Activated CD8-positive, alpha-beta T cell treated with anti-CD3 and anti-CD28 coated beads, Interleukin-2, amount 10 ng/mL, durations not matched to agents 7 days and 5 days (primary cell): ENCODE data around the gene SLC13A3. TPM values are rescaled to one million over a fixed set of nuclear protein-coding genes. Genes with fewer than 3 reads are reported as not detected.
A peak's percentile ranks its signal among the peaks of the same experiment; 100 is the strongest.

Source experiments
- ATAC-seq: fragments of 150-1000 bp; cut with Tn5 transposase; one replicate; pipeline ENCODE4 v1.10.0; 2021; ENCODE audit warnings: moderate library complexity
- CTCF ChIA-PET: fragments of 350-600 bp; sonication (Branson Sonifier 250); formaldehyde crosslinking; loops from one replicate; lab custom pipeline; 2021; ENCODE audit warnings: antibody characterized with exemption; lab: Charles Lee
- POLR2A ChIA-PET: fragments of 350-600 bp; sonication (Branson Sonifier 250); formaldehyde crosslinking; loops from one replicate; lab custom pipeline; 2021; ENCODE audit warnings: antibody characterized with exemption; lab: Charles Lee
- DNase-seq: peaks from one replicate; pipeline ENCODE4 v3.0.0-alpha.2; 2020
- H3K27ac Mint-ChIP-seq: one replicate; pipeline ENCODE4 v1.8.0; 2021; ENCODE audit warnings: mild to moderate bottlenecking, mixed read lengths
- H3K27me3 Mint-ChIP-seq: one replicate; pipeline ENCODE4 v1.8.0; 2021; ENCODE audit warnings: low read depth, mixed read lengths
- H3K36me3 Mint-ChIP-seq: one replicate; pipeline ENCODE4 v1.8.0; 2021; ENCODE audit warnings: low read depth, mixed read lengths
- H3K4me1 Mint-ChIP-seq: one replicate; pipeline ENCODE4 v1.8.0; 2021; ENCODE audit warnings: low read depth, mixed read lengths
- H3K4me3 Mint-ChIP-seq: one replicate; pipeline ENCODE4 v1.8.0; 2021; ENCODE audit warnings: mild to moderate bottlenecking, mixed read lengths
- H3K9me3 Mint-ChIP-seq: one replicate; pipeline ENCODE4 v1.8.0; 2022; ENCODE audit warnings: mixed read lengths; ENCODE audit not compliant: insufficient read depth
- total RNA-seq, 2 experiments: library from RNA; stranded (reverse); gene quantifications; one replicate each; pipeline ENCODE4 v1.2.3, GENCODE V29; 2021

The SLC13A3 gene
- total RNA-seq, 2 experiments from 2014 or later: not detected

DNA sequence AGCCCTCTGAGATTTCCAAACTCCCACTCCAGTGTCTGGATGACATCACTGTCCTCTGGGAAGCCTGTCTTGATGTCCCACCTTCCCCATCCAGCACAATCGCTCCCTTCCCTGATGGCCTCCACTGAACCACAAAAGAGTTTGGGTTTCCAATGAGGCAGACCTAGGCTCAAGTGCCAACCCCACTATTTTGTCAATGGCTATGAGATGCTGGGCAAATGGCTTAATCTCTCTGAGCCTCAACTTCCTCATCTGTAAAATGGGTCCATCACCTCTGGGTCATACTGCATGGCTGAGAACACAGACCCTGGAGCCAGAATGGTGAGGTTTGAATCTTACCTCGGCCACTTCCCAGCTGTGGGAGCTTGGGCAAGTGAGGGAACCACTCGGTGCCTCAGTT, 11.7 kb downstream of the SLC13A3 start:
- peaks cover 14% of the 10 kb centered on the region for H3K27me3 Mint-ChIP-seq
- no peaks in the 10 kb centered on the region for H3K4me1 Mint-ChIP-seq
- H3K4me3 Mint-ChIP-seq: no peak overlapping the region
- ChIA-PET POLR2A (no interaction called here), CTCF (no interaction called here)
- H3K9me3 Mint-ChIP-seq: no peaks in the 10 kb centered on the region
- H3K36me3 Mint-ChIP-seq: no peaks in the 10 kb centered on the region
- DNase-seq: no peak
- ATAC-seq: no peak
- H3K27ac Mint-ChIP-seq: no peak overlapping the region

DNA sequence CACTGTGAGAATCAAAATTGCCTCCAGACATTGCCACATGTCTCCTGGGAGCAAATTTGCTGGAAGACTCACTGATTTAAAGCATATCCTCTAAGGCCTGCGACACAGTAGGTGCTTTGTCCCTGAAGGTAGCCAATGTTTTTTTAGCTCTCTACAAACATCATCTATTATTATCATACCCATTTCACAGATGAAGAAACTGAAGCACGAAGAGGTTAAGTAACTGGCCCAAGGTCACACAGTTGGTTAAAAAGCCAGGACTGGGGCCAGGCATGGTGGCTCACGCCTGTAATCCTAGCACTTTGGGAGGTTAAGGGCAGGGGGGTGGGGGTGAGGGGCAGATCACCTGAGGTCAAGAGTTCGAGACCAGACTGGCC, 12.4 kb downstream of the SLC13A3 start:
- Mint-ChIP-seq H3K4me3 (no peak overlapping the region), H3K9me3 (no peaks in the 10 kb centered on the region), H3K27me3 (peaks cover 13% of the 10 kb centered on the region), H3K4me1 (no peaks in the 10 kb centered on the region), H3K36me3 (no peaks in the 10 kb centered on the region), H3K27ac (no peak overlapping the region)
- no peak for DNase-seq
- no peak for ATAC-seq
- POLR2A ChIA-PET: no interaction called here
- CTCF ChIA-PET: no interaction called here

DNA sequence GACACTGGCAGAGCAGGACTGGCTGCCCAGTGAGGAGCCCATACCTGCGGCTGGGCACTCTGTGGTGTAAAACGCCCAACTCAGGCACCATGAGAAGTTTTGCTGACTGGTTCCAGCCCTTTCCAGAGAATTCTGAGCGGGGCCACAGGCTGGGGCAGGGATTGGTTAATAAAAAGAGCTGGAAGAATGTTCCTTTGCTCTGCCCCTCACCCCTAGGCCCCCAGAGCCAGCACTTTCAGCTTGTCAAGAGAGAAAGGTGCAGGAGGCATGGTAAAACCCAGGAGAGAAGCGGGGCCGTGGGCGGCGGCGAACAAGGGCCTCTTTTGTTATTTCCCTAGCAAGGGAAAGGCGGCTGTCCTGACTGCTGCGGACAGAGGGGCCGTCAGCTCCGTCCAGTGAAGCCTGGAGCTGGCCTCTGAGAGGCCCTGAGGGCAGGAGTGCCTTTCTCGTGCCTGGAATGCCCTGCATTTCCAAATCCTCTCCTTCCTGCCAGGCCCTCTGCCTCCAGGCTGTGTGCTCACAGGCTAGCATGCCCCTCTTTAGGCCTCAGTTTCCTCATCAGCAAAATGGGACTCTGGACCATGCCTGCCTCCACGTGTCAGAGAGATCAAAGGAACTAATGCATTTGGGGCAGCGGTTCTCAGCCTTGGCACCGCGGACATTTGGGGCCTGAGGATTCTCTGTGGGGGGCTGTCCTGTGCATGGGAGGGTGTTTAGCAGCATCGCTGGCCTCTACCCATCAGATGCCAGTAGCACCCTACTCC, 12.9 kb downstream of the SLC13A3 start:
- DNase-seq (no peak), ATAC-seq (no peak)
- no peaks in the 10 kb centered on the region for H3K4me1 Mint-ChIP-seq
- no peaks in the 10 kb centered on the region for H3K36me3 Mint-ChIP-seq
- no peak overlapping the region for H3K4me3 Mint-ChIP-seq
- H3K9me3 Mint-ChIP-seq: no peaks in the 10 kb centered on the region
- peaks cover 15% of the 10 kb centered on the region for H3K27me3 Mint-ChIP-seq
- CTCF ChIA-PET: no interaction called here
- no peak overlapping the region for H3K27ac Mint-ChIP-seq
- POLR2A ChIA-PET: no interaction called here

DNA sequence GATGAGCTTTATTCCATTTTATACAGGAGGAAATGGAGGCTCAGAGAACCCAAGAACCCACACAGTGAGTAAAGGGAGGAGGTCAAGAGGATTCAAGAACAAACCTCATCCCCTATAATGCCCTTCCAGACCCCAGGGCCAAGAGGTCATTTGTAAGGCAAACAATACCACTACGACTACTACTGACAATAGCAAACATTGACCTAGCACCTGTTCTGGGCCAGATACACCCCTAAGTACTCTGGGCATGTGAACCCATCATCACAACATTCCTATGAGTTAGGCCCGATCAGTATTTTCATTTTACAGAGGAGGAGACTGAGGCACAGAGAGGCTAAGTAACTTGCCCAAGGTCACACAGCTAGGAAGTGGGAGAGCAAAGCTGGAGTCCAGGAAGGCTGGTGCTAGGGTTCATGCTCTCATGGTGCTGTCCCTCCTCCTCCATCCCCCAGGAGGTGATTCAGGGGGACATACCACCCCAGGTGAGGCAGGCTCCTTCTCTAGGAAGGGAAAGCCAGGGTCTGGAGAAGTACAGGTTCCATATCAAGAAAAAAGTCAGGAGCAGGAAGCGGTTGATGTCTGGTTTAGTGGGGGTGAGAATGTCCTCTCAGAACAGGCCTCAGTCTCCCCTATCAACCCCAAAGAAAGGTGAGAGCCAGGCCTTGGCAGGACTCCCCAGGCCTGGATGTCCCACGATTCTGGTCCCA, 13.7 kb downstream of the SLC13A3 start:
- CTCF ChIA-PET: no interaction called here
- DNase-seq (no peak), ATAC-seq (no peak)
- POLR2A ChIA-PET: no interaction called here
- H3K27ac Mint-ChIP-seq: no peak overlapping the region
- H3K27me3 Mint-ChIP-seq: peaks cover 16% of the 10 kb centered on the region
- H3K36me3 Mint-ChIP-seq: no peaks in the 10 kb centered on the region
- no peak overlapping the region for H3K4me3 Mint-ChIP-seq
- H3K4me1 Mint-ChIP-seq: no peaks in the 10 kb centered on the region
- H3K9me3 Mint-ChIP-seq: no peaks in the 10 kb centered on the region

DNA sequence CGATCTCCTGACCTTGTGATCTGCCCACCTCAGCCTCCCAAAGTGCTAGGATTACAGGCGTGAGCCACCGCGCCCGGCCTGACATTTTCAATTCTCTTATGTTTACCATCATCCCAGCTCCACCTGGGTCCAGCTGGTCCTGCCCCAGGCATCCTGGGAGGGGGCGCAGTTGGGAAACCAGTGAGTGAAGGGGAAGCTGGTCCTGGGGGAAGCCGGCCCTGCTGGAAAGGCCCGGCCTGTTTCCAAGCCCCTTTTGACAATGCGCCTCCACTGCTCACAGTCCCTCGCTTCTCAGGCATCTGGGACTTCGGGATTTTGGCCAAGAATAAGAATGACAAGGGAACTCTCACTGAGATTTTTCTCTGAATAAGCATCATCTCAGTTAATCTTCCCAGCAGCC, 14.2 kb downstream of the SLC13A3 start:
- ChIA-PET CTCF (no interaction called here), POLR2A (no interaction called here)
- Mint-ChIP-seq H3K4me3 (no peak overlapping the region), H3K9me3 (no peaks in the 10 kb centered on the region), H3K4me1 (no peaks in the 10 kb centered on the region), H3K27ac (no peak overlapping the region), H3K36me3 (no peaks in the 10 kb centered on the region), H3K27me3 (peaks cover 16% of the 10 kb centered on the region)
- ATAC-seq: no peak
- DNase-seq: no peak

DNA sequence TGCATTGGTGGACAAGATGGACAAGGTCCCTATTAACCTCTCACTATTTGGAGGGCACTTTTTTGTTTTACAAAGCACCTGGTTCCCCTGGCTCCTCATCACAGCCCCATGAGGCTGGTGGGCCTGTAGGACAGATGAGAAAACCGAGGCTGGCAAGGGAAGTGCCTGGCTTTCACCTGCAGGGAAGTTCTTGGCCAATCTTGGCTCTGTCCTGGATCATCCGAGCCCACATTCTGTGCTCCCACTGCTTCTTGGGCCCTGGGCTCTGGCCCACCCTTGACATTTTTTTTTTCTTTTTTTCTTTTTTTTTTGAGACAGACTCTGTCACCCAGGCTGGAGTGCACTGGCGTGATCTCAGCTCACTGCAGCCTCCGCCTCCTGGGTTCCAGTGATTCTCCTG, 14.7 kb downstream of the SLC13A3 start:
- DNase-seq (no peak), ATAC-seq (no peak)
- H3K9me3 Mint-ChIP-seq: no peaks in the 10 kb centered on the region
- no peaks in the 10 kb centered on the region for H3K36me3 Mint-ChIP-seq
- H3K4me3 Mint-ChIP-seq: no peak overlapping the region
- ChIA-PET CTCF (no interaction called here), POLR2A (no interaction called here)
- peaks cover 14% of the 10 kb centered on the region for H3K27me3 Mint-ChIP-seq
- H3K27ac Mint-ChIP-seq: no peak overlapping the region
- peaks cover 4% of the 10 kb centered on the region for H3K4me1 Mint-ChIP-seq

DNA sequence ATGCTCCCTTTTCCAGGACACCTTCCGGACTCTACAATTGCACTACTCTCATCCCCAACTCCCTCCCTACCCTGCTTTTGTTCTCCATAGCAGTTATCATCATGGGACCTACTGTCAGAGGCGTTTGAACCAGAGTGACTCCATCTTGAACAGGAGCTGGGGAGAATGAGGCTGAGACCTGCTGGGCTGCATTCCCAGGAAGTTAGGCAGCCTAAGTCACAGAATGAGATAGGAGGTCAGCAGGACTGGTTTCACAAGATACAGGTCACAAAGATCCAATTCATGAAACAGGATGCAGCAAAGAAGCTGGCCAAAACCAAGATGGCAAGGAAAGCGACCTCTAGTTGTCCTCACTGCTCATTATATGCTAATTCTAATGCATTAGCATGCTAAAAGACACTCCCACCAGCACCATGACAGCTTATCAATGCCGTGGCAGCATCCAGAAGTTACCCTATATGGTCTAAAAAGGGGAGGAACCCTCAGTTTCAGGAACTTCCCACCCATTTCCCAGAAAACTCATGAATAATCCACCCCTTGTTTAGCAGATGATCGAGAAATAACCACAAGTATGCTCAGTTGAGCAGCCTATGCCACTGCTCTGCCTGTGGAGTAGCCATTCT, 15.6 kb downstream of the SLC13A3 start:
- CTCF ChIA-PET: no interaction called here
- DNase-seq (no peak), ATAC-seq (no peak)
- H3K4me3 Mint-ChIP-seq: no peak overlapping the region
- H3K27ac Mint-ChIP-seq: no peak overlapping the region
- peaks cover 14% of the 10 kb centered on the region for H3K27me3 Mint-ChIP-seq
- POLR2A ChIA-PET: no interaction called here
- H3K36me3 Mint-ChIP-seq: no peaks in the 10 kb centered on the region
- no peaks in the 10 kb centered on the region for H3K9me3 Mint-ChIP-seq
- H3K4me1 Mint-ChIP-seq: peaks cover 11% of the 10 kb centered on the region

DNA sequence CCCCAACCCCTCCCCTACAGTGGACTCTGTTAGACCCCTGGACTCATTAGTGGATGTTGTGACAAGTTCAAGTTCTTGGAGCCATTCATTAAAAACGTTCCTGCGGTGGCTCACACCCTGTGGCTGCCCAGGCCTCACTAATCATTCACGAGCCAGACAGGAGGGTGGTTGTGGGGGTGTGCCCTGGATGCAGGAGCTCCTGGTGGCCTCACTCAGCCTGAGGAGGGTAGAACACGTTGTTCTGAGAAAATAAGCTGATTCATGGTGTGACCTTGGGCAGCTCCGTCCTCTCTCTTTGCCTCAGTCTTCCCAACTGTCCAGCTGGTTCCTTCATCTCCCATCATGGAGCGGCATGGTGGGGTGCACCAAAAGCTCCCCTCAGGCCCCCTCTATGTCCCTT, 16.7 kb downstream of the SLC13A3 start:
- POLR2A ChIA-PET: no interaction called here
- Mint-ChIP-seq H3K36me3 (no peaks in the 10 kb centered on the region), H3K27ac (no peak overlapping the region), H3K27me3 (peaks cover 23% of the 10 kb centered on the region), H3K9me3 (peaks cover 4% of the 10 kb centered on the region), H3K4me3 (no peak overlapping the region), H3K4me1 (peaks cover 17% of the 10 kb centered on the region)
- no peak for ATAC-seq
- CTCF ChIA-PET: no interaction called here
- no peak for DNase-seq

DNA sequence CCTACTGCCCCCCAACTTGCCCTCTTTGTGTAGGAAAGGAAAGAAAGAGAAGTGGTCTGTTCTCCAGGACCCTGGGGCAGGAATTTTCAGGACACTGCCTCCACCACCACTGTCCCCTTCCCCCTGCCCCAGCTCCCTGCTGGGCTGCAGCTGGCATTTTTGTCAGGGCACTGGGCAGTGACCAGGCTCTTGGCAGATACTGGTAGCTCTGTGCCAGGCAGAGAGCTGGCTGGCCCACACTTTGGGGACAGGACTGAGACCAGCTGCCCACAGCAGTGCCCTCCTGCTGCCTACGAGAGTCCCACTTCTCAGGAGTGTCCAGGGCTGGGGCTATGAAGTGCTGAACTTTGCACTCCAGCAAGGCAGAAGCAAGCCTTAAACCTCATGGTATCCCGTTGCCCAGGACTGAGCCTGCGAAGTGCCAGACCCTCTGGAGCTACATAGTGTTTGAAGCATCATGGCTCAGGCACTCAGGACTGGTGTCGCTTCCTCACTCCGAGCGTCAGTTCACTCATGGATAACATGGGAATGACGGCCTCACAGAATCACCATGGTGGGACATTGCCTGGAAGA, 19.3 kb downstream of the SLC13A3 start:
- peaks cover 26% of the 10 kb centered on the region for H3K27me3 Mint-ChIP-seq
- H3K4me1 Mint-ChIP-seq: peaks cover 17% of the 10 kb centered on the region
- H3K9me3 Mint-ChIP-seq: peaks cover 5% of the 10 kb centered on the region
- no peaks in the 10 kb centered on the region for H3K36me3 Mint-ChIP-seq
- ATAC-seq (no peak), DNase-seq (no peak)
- ChIA-PET CTCF (no interaction called here), POLR2A (interaction anchor here (0.6 kb wide), 2 partner anchors 29 to 71 kb away, joined by 3 read pairs; no protein-coding TSS in a partner anchor)
- H3K27ac Mint-ChIP-seq: no peak overlapping the region
- H3K4me3 Mint-ChIP-seq: no peak overlapping the region

DNA sequence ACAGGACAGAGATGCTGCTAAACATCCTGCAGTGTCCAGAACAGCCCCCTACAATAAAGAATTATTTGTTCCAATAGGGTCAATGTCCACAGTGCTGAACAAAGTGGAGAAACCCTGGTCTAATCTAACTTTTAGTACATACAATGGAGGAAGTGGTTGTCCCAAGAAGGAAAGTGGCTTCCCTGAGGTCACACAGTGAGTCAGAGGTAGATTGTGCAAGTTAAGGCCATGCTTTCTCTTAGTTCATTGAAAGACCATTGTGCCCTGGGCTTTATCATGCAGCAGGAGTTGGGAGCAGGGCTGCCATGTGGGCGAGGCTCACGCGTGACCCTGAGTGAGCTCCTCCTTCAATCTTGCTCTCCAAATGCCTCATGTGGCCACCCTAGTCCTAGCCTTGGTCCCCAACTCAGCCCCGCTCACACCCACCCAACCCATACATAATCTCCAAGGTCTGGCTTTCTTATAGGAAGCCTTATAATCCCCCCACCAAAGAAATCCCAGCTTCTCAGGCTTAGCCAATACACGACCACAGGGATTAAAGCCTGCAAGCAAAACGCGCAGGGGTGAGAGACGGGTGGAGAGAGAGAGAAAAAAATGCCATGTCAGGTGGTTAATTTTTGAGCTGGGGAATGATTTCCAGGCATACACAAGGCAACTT, 19.9 kb downstream of the SLC13A3 start:
- POLR2A ChIA-PET: no interaction called here
- H3K4me3 Mint-ChIP-seq: no peak overlapping the region
- no peak overlapping the region for H3K27ac Mint-ChIP-seq
- peaks cover 17% of the 10 kb centered on the region for H3K4me1 Mint-ChIP-seq
- H3K9me3 Mint-ChIP-seq: peaks cover 5% of the 10 kb centered on the region
- CTCF ChIA-PET: interaction anchor here (0.9 kb wide), 1 partner anchor 1396 kb away, joined by 4 read pairs; no protein-coding TSS in a partner anchor
- peaks cover 31% of the 10 kb centered on the region for H3K27me3 Mint-ChIP-seq
- no peaks in the 10 kb centered on the region for H3K36me3 Mint-ChIP-seq
- peak; percentile 49 for ATAC-seq
- peak; percentile 29 for DNase-seq

DNA sequence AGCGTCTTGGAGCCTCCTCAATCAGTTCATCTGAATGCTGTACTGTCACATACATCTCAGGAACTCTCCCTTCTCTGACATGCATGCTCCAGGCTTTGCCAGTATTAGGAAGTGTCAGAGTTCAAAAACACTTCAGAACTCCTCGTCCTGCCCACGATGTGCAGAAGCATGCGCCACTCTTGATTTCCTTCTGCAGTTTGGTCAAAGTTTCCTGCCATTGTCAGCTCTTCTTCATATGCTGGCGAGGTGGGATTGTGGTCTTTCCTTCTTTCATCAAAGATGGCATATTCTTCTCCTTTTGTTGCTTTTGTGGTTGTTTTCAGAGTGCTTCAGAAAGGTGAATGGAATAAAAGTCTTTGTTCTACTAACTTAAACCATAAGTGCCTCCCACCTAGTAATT, 21.0 kb downstream of the SLC13A3 start:
- Mint-ChIP-seq H3K27ac (no peak overlapping the region), H3K36me3 (no peaks in the 10 kb centered on the region), H3K4me1 (peaks cover 17% of the 10 kb centered on the region), H3K27me3 (peaks cover 41% of the 10 kb centered on the region), H3K9me3 (peaks cover 5% of the 10 kb centered on the region), H3K4me3 (no peak overlapping the region)
- CTCF ChIA-PET: interaction anchor here (0.9 kb wide), 1 partner anchor 1398 kb away, joined by 4 read pairs; no protein-coding TSS in a partner anchor
- POLR2A ChIA-PET: no interaction called here
- ATAC-seq (no peak), DNase-seq (no peak)
